Measurements from ENCODE around the gene RASSF3. TPM values are rescaled to one million over a fixed set of nuclear protein-coding genes. Genes with fewer than 3 reads are reported as not detected.

Gene RASSF3
- total RNA-seq, 4 donors from 2014 or later = 149 to 332 (median 182) TPM

GRCh38 chr12:64716371-64716770 is 106.1 kb downstream of the RASSF3 start:
- no peak overlapping the region for H3K27ac ChIP-seq
- H3K4me1 ChIP-seq = no peaks in the 10 kb centered on the region
- H3K9me3 ChIP-seq = no peaks in the 10 kb centered on the region
- no peaks in the 10 kb centered on the region for H3K27me3 ChIP-seq
- peaks cover 0 to 92% of the 10 kb centered on the region in 2 donors for H3K36me3 ChIP-seq
- no peak for TF ChIP-seq EP300 (IDR thresholded peaks at IDR 0.05)
- TF ChIP-seq, protein P1, sequence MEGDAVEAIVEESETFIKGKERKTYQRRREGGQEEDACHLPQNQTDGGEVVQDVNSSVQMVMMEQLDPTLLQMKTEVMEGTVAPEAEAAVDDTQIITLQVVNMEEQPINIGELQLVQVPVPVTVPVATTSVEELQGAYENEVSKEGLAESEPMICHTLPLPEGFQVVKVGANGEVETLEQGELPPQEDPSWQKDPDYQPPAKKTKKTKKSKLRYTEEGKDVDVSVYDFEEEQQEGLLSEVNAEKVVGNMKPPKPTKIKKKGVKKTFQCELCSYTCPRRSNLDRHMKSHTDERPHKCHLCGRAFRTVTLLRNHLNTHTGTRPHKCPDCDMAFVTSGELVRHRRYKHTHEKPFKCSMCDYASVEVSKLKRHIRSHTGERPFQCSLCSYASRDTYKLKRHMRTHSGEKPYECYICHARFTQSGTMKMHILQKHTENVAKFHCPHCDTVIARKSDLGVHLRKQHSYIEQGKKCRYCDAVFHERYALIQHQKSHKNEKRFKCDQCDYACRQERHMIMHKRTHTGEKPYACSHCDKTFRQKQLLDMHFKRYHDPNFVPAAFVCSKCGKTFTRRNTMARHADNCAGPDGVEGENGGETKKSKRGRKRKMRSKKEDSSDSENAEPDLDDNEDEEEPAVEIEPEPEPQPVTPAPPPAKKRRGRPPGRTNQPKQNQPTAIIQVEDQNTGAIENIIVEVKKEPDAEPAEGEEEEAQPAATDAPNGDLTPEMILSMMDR (IDR thresholded peaks at IDR 0.05) = no peak
- no peak for TF ChIP-seq POLR2AphosphoS5 (IDR thresholded peaks at IDR 0.05)
- TF ChIP-seq POLR2A (IDR thresholded peaks at IDR 0.05) = no peak
- H3K4me3 ChIP-seq = no peak overlapping the region
- ATAC-seq = no peak
- WGBS, 2 donors (ENCODE audit: low coverage in 1 of 2) = 79 to 86% methylated on average over 4 of the region's 4 CpGs

GRCh38 chr12:64716839-64717455 is 106.7 kb downstream of the RASSF3 start:
- TF ChIP-seq EP300 (IDR thresholded peaks at IDR 0.05) (no peak), POLR2A (IDR thresholded peaks at IDR 0.05) (no peak), POLR2AphosphoS5 (IDR thresholded peaks at IDR 0.05) (no peak)
- TF ChIP-seq, protein P1 (IDR thresholded peaks at IDR 0.05) = no peak
- Histone ChIP-seq H3K9me3 (no peaks in the 10 kb centered on the region), H3K4me1 (no peaks in the 10 kb centered on the region), H3K36me3 (peaks cover 0 to 97% of the 10 kb centered on the region in 2 donors), H3K4me3 (no peak overlapping the region), H3K27ac (no peak overlapping the region), H3K27me3 (no peaks in the 10 kb centered on the region)
- no peak for ATAC-seq
- WGBS, 2 donors (ENCODE audit: low coverage in 1 of 2) = 90 to 97% methylated on average over 5 to 6 of the region's 6 CpGs

GRCh38 chr12:64718649-64719048 is 108.4 kb downstream of the RASSF3 start:
- H3K4me3 ChIP-seq = no peak overlapping the region
- H3K9me3 ChIP-seq = no peaks in the 10 kb centered on the region
- no peak overlapping the region for H3K27ac ChIP-seq
- H3K4me1 ChIP-seq = no peaks in the 10 kb centered on the region
- no peak for ATAC-seq
- TF ChIP-seq, protein P1 (IDR thresholded peaks at IDR 0.05) = no peak
- TF ChIP-seq POLR2A (IDR thresholded peaks at IDR 0.05) (no peak), POLR2AphosphoS5 (IDR thresholded peaks at IDR 0.05) (no peak), EP300 (IDR thresholded peaks at IDR 0.05) (no peak)
- no peaks in the 10 kb centered on the region for H3K27me3 ChIP-seq
- WGBS, 2 donors (ENCODE audit: low coverage in 1 of 2) = 83 to 86% methylated on average over 1 of the region's 1 CpG
- peaks cover 0 to 98% of the 10 kb centered on the region in 2 donors for H3K36me3 ChIP-seq

- Histone ChIP-seq H3K36me3 (peaks cover 0 to 97% of the 10 kb centered on the region in 2 donors), H3K9me3 (no peaks in the 10 kb centered on the region), H3K4me1 (no peaks in the 10 kb centered on the region), H3K27me3 (no peaks in the 10 kb centered on the region), H3K27ac (no peak overlapping the region), H3K4me3 (no peak overlapping the region)
- TF ChIP-seq POLR2A (IDR thresholded peaks at IDR 0.05) (no peak), POLR2AphosphoS5 (IDR thresholded peaks at IDR 0.05) (no peak), EP300 (IDR thresholded peaks at IDR 0.05) (no peak)
- TF ChIP-seq, protein P1 (IDR thresholded peaks at IDR 0.05) = no peak
- WGBS, 2 donors (ENCODE audit: low coverage in 1 of 2) = 100% methylated on average over 1 of the region's 1 CpG; no CpG with 5 or more reads in 1 of the 2 donors
- no peak for ATAC-seq
Measured at GRCh38 chr12:64720884-64721283, 110.6 kb downstream of the RASSF3 start.

DNA sequence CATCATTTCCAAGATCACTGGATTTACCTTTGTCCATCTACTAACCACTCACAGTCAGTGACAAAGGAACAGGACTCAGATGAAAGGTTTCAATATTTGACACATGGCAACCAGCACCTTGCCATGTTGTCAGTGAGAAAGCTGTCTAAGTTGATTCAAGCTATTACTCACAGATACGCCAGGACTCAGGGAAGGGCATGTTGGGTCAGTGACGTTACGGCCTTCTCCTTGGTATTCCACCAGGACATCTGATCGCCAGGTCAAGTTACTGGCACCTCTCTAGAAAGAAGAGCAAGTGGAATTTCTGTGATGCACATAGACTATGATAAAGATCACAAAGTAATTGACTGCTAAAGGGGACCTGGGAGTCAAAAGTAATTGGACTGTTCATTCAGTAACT is 112.5 kb downstream of the RASSF3 start:
- no peaks in the 10 kb centered on the region for H3K4me1 ChIP-seq
- H3K27ac ChIP-seq = no peak overlapping the region
- 74 to 91% methylated on average over 3 to 4 of the region's 4 CpGs for WGBS, 2 donors (ENCODE audit: low coverage in 1 of 2)
- H3K9me3 ChIP-seq = no peaks in the 10 kb centered on the region
- no peaks in the 10 kb centered on the region for H3K27me3 ChIP-seq
- H3K36me3 ChIP-seq = peaks cover 0 to 97% of the 10 kb centered on the region in 2 donors
- no peak for ATAC-seq
- TF ChIP-seq POLR2A (IDR thresholded peaks at IDR 0.05) = no peak
- TF ChIP-seq POLR2AphosphoS5 (IDR thresholded peaks at IDR 0.05) = no peak
- TF ChIP-seq, protein P1 (IDR thresholded peaks at IDR 0.05) = no peak
- no peak for TF ChIP-seq EP300 (IDR thresholded peaks at IDR 0.05)
- H3K4me3 ChIP-seq = no peak overlapping the region

Data from gastroesophageal sphincter (tissue), 4 donors.